ENCODE measurements around the gene MAB21L3.

DNA sequence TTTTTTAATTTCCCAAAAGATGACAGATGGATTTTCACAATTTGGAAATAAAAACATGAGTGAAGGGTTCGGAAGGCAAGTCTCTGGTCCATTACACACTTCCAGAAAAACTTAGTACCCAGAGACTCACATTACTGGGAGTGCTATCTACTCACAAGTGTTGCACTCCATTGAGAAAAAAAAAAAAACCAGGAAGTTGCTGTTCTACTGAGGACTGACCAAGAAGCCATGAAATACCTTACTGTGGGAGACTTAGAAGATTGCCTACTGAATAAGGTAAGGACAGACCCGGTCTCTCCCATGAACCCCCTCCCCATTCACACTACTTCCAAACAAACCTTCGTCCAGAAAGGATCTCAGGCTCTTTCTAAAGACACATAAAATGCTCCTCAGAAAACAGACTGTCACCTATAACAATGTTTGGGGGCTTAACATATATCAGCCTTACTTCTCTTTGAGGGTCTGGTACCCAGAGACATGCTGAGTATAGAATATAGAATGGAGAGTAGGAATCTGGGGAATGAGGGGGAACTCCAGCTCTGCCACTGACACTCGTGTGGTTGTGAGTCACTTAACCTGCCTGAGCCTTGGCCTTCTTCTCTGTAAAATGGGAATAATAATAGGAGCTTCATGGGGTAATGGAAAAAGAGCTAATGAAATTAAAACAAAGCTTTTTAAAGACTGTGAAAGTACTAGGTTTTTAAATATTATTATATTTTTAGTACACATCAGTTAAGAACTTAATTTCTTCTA is 1.4 kb downstream of the MAB21L3 start:
- TF ChIP-seq, protein P1, sequence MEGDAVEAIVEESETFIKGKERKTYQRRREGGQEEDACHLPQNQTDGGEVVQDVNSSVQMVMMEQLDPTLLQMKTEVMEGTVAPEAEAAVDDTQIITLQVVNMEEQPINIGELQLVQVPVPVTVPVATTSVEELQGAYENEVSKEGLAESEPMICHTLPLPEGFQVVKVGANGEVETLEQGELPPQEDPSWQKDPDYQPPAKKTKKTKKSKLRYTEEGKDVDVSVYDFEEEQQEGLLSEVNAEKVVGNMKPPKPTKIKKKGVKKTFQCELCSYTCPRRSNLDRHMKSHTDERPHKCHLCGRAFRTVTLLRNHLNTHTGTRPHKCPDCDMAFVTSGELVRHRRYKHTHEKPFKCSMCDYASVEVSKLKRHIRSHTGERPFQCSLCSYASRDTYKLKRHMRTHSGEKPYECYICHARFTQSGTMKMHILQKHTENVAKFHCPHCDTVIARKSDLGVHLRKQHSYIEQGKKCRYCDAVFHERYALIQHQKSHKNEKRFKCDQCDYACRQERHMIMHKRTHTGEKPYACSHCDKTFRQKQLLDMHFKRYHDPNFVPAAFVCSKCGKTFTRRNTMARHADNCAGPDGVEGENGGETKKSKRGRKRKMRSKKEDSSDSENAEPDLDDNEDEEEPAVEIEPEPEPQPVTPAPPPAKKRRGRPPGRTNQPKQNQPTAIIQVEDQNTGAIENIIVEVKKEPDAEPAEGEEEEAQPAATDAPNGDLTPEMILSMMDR (IDR thresholded peaks at IDR 0.05) = no peak
- no peak for TF ChIP-seq POLR2A (IDR thresholded peaks at IDR 0.05)

All from heart left ventricle (tissue), 13 donors.